Skeletal muscle cell (primary cell): ENCODE measurements around the gene CHCHD6.

ENCODE experiments used
- DNase-seq: peaks from one replicate; pipeline ENCODE4 v3.0.0-alpha.2; 2010; ENCODE audit warnings: low read depth
- H3K4me3 ChIP-seq: 2 replicates; pipeline ENCODE4 v1.5.1; 2011; ENCODE audit warnings: low read depth, mild to moderate bottlenecking, control low read depth, low read length, moderate library complexity

CHCHD6 gene

DNA sequence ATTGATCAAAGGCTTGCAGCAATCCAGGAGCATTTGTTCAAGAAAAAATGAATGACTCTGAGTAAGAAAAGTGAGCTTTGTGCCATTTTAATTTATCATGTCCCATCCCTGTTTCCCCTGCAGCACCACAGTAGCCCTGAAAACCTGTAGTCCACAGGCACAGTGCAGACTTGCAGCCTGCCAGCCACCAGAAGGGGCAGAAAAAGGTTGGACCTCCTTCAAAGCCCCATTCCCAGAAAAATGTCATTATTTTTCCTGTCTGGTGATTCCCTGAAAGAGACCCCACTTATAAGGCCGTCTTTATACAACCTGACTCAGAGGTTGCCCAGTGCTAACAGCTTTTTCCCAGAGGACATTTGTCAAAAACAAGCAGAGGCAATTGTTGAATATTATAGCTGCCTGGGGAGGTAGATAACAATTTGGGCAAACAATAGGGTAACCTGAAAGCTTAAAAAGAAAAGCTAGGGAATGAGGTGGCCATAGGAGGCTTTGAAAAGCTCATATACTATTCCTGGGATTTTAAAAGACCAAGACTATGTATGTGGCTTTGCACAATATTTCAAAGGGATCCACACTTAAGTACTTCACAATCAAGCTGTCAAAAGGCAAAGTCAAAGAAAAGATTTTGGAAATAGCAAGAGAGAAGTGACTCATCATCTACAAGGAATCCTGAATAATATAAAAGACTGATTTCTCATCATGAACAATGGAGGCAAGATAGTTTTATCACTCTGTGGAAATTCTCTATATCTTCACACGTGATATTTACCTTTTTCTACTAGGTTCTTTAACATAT, 142.1 kb downstream of the CHCHD6 start:
- no peak overlapping the region for H3K4me3 ChIP-seq
- peak; percentile 28 for DNase-seq

DNA sequence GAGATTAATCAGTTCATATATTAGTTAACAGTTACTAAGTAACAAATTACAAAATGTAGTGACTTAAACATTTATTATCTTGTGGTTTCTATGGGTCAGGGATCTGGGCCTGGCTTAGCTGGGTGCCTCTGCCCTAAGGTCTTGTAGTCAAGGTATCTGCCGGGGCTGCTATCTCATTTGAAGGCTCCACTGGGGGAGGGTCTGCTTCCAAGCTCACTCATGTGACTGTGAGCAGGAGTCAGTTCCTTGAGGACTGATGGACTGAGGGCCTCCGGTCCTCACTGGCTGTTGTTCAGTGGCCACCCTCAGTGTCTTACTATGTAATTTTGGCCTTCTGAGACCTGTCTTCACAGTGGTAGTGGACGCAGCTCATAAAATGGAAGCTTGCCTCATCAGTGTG, 143.0 kb downstream of the CHCHD6 start:
- no peak overlapping the region for H3K4me3 ChIP-seq
- no peak for DNase-seq

- no peak for DNase-seq
- no peak overlapping the region for H3K4me3 ChIP-seq
These were observed 145.0 kb downstream of the CHCHD6 start for GRCh38 chr3:126848991-126849390.

GRCh38 chr3:126849768-126850167, 145.7 kb downstream of the CHCHD6 start:
- no peak overlapping the region for H3K4me3 ChIP-seq
- no peak for DNase-seq

DNA sequence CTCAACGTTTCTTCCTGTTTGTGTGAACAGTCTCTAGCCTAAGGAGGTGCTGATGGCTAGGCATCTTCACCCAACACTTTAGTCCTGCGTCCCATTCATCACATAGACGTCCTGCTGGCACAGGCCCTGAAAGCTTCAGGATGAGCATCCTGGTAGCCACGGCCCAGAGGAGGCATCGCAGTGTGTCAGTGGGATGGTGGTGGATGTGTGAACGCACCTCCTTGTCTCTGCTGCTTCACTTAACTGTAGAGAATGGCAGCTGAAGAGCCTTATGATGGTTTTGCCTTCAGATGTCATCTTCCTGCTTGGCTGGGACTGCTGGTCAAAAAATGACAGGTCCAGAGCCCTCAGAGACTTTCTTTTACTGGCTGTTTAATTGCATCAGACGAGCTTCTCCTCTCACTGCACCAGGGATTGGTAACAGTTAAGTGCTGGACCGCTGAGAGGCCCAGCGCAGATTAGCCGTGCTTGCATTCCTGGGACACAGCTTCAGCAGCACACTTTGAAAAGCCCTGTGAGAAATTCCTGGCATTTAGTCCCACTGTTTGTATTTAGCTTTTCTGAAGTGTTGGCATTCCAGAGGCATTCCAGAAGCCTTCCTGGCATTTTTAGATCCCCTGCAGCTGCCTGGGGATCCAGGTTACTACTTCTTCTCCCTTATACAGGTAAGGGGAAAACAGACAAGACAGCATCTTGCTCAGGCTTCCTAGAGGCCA, 146.5 kb downstream of the CHCHD6 start:
- no peak overlapping the region for H3K4me3 ChIP-seq
- DNase-seq, result peak; percentile 38

DNA sequence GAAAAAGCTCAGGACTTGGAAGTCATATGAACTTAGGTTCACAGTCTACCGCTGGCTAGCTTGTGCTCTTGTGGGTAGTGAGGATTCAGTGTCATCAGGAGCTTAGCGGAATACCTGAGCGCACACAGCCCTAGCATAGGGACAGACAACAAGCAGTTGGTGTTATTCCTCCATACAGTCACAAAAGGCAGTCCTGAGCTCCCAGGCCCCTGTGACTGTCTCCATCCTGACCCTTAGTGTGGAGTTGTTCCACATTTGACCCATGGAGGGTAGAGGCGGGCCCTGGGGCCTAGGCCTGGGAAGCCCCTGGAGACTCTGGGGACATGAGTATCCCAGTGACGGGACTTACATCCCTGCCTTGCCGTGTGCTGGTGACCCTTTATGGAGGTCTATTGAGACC, 147.3 kb downstream of the CHCHD6 start:
- no peak overlapping the region for H3K4me3 ChIP-seq
- no peak for DNase-seq

DNA sequence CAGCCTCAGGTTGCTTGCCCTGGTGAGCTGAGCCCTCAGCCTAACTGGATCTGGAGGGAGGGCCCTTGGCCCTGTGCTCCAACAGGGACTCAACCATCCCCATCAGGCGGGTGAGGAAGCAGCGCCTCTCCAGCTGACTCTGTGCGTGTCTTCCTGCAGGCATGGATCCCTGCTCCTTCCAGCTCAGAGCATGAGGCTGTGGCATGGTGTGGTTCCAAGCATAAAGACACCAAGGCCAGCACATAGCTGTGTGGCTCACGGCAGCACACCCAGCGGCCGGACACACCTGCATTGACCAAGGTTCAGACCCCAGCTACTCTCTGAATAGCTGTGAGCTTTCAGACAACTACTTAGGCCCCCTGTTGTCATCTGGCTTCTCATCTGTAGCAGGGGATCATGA, 147.9 kb downstream of the CHCHD6 start:
- DNase-seq, result no peak
- no peak overlapping the region for H3K4me3 ChIP-seq

DNA sequence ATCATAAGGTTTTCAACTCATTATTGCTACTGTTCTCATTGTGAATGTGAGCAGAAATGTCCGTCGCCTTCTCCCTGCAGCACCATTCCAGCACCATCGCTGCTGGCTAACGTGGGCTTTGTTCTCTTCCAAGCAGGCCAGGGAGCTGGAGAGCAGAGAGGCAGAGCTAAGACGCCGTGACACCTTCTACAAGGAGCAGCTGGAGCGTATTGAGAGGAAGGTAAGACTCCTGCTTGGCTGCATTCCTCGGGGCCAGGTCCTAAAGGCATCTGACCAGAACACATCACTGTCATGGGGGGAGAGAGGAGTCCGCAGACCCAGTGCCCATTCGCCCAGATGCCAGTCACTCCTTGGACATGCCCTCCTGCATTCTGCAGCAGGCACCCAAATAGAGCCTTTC, 148.5 kb downstream of the CHCHD6 start:
- DNase-seq, result no peak
- H3K4me3 ChIP-seq, result no peak overlapping the region

- no peak overlapping the region for H3K4me3 ChIP-seq
- DNase-seq, result no peak
These were observed 150.6 kb downstream of the CHCHD6 start for GRCh38 chr3:126854666-126855065.

DNA sequence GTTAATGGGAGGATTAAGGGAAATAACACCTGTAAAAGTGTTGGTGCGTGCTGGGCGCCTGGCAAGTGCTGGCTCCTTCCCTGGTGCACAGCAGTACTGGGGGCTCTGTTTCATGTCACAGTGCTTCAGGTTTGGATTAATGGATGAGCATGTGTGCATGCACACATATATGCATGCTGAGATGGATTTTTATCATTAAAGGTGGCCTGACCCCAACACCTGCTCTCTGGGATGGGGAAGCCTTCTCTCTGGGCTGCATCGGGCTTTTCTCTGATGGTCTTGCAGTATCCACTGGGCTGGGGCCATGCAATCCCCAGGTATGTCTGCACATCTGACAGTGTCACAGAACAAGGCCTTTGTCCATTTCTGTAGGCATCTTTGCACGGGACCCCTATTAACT, 151.3 kb downstream of the CHCHD6 start:
- no peak for DNase-seq

GRCh38 chr3:126857928-126858327, 153.9 kb downstream of the CHCHD6 start:
- no peak overlapping the region for H3K4me3 ChIP-seq
- no peak for DNase-seq

More for the DNA sequence above, 151.3 kb downstream of the CHCHD6 start:
- H3K4me3 ChIP-seq, result no peak overlapping the region

GRCh38 chr3:126858401-126858800, 154.4 kb downstream of the CHCHD6 start:
- DNase-seq, result no peak
- no peak overlapping the region for H3K4me3 ChIP-seq

DNA sequence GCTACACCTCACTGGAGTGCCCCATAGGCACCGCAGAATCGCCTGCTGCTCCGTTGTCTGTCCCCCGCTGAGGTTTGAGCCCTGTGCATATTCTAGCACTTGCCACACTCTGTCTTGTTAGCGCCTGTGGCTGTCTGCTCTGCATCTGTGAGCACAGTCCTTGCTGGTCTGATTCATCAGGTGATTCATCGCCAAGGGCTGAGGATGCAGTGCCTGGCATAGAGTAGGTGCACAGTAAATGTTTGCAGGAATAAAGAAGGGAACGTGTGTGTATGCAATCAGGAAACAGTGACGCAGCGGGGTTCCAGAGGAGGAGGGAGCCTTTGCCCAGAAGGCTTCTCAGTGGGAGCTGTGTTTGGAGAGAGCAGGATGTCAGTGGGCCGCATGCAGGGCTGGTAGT, 154.8 kb downstream of the CHCHD6 start:
- DNase-seq, result peak; percentile 81
- H3K4me3 ChIP-seq, result no peak overlapping the region

DNA sequence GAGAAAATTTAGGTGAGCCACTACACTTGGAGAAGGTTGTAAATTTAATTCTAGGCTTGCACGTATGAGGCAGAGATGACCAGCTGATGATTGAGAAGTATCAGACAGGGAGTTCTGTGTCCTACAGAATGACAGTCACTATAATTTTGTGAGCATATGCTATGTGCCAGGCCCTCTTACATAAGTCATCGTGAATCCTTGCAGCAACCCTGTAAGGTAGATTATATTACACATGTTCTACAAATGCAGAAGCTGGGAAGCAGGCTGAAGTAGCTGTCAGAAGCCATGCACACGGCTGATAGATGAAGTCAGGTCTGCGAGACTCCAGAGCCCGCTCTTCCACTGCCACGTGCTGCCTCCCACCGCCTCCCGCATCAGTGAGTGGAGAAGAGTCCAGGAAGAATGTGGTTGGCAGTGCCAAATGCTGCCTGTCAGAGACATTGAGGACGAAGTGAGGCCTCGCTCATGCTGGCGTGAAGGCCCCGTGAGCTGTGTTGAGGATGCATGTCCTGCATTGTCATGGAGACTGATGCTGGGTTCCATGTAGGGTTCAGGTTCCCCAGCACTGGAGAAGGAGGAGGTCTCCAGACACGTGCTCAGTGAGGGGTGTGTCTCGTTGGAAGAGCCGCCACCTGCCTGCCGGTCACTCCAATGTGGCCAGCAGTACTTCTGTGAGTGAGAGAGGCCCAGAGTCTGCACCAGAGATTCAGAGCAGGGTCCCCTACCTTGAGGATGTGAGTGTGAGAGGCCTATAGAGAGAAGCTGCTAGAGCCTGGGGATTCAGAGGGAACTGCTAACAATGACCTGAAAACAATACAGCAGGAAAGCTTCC, 155.6 kb downstream of the CHCHD6 start:
- DNase-seq, result no peak

DNA sequence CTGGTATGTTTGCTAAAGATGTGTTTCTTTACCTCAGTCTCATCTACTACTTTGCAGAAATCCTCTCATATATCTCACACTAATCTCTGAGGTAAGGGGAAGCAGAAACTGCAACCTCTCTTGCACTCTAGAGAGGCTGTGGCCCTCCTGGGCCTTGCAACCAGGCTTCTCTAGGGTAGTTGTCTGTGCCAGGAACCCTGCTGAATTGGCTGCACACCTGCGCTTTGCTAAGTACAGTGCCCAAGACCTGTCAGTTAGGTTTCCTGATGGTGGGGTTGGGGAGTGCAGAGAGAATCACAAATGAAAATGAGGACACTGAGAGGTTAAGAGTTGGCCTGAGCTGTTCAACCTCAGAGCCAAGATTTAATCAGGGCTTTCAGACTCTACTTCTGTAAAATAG, 161.7 kb downstream of the CHCHD6 start:
- no peak for DNase-seq
- no peak overlapping the region for H3K4me3 ChIP-seq

More for the DNA sequence above, 155.6 kb downstream of the CHCHD6 start:
- no peak overlapping the region for H3K4me3 ChIP-seq

- H3K4me3 ChIP-seq, result no peak overlapping the region
- DNase-seq, result no peak
These were observed 162.2 kb downstream of the CHCHD6 start for GRCh38 chr3:126866175-126866759.

DNA sequence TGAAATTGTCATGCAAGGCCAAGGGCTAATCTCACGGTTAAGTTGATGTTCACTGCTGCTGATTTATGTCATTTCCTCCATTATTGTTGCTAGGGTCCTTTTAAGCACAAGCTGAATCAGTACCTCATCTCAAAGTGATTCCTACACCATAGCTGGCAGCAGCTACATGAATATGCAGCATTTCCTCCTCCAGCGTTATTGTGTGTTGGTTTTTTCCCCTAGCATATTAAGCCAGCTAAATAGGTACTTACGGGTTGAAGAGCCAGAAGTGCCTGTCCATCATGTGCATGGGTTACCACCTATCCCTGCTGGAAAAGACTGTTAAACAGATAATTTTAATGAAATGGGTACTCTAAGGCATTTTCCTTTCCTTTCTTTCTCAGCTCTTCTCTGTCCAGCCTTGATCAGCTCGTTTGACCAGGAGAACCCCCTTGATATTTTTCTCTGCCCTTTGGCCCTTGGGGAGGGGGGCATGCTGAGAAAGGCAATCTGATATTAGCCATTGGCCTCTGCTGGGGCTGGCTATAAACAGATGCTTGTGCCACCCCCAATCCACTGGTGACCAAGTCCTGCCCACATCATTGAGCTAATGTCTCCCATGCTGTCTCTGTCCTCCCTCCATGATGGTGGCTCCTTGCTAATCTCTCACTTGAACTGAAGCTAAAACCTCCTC, 163.3 kb downstream of the CHCHD6 start:
- DNase-seq, result no peak
- H3K4me3 ChIP-seq, result no peak overlapping the region

DNA sequence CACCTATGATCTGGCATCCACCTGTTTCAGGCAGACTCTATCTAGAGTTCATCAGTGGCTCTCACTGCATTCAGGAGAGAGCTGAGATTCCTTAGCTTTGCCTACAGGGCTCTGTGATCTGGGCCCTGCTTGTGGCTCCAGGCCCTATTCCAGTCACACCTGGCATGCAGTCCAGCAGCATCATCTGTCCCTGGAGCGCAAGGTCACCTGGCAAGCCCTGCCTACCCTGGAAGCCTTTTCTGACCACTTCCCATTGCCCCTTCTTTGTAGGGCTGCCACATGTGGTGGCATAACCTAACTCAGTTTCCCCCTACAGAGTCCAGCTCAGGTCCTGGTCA, 163.8 kb downstream of the CHCHD6 start:
- no peak for DNase-seq
- H3K4me3 ChIP-seq, result no peak overlapping the region

- H3K4me3 ChIP-seq, result no peak overlapping the region
- DNase-seq, result peak; percentile 24
These were observed 166.7 kb downstream of the CHCHD6 start for GRCh38 chr3:126870608-126871210.
